DND-41 (cell line): ENCODE results near the gene SSH3.

ENCODE experiments used
- ATAC-seq: fragments of 200-7000 bp; cut with Tn5 transposase; 3 replicates; pipeline ENCODE4 v1.9.1; 2021; ENCODE audit warnings: low read depth; ENCODE audit not compliant: insufficient read depth
- DNase-seq: peaks from one replicate; pipeline ENCODE4 v3.0.0-alpha.2; 2020
- H2AFZ ChIP-seq: 2 replicates; pipeline ENCODE4 v1.6.0; 2012; ENCODE audit warnings: low read depth, low read length
- H3K27ac ChIP-seq: 2 replicates; pipeline ENCODE4 v1.5.1; 2012; ENCODE audit warnings: low read length, inconsistent platforms
- H3K27me3 ChIP-seq: fragments of 200-600 bp; sonication (generic); 2 replicates; pipeline ENCODE4 v1.6.0; 2012; ENCODE audit warnings: low read length, mild to moderate bottlenecking, inconsistent platforms; ENCODE audit not compliant: insufficient read depth, poor library complexity
- H3K36me3 ChIP-seq: 2 replicates; pipeline ENCODE4 v1.5.1; 2012; ENCODE audit warnings: low read length, inconsistent platforms; ENCODE audit not compliant: insufficient read depth
- H3K4me1 ChIP-seq: 2 replicates; pipeline ENCODE4 v1.5.1; 2012; ENCODE audit warnings: mild to moderate bottlenecking, low read length; ENCODE audit not compliant: insufficient read depth
- H3K4me2 ChIP-seq: 2 replicates; pipeline ENCODE4 v1.6.0; 2012; ENCODE audit warnings: mild to moderate bottlenecking, moderate library complexity, low read length, inconsistent platforms; ENCODE audit not compliant: insufficient read depth
- H3K4me3 ChIP-seq, 2 experiments: fragments of 200-600 bp in 1 of 2; shearing (Covaris generic) in 1 of 2; 2 replicates each; pipeline ENCODE4 v1.5.1; 2012 to 2016; ENCODE audit warnings: inconsistent platforms in 2 of 2, low read length in 2 of 2, mild to moderate bottlenecking in 2 of 2, low read depth in 1 of 2, moderate library complexity in 1 of 2
- H3K79me2 ChIP-seq: 2 replicates; pipeline ENCODE4 v1.6.0; 2012; ENCODE audit warnings: low read length, inconsistent platforms; ENCODE audit not compliant: insufficient read depth
- H3K9ac ChIP-seq: 2 replicates; pipeline ENCODE4 v1.6.0; 2012; ENCODE audit warnings: low read depth, mild to moderate bottlenecking, inconsistent platforms, low read length, moderate library complexity
- H3K9me3 ChIP-seq: 2 replicates; pipeline ENCODE4 v1.5.1; 2012; ENCODE audit warnings: low read length, moderate library complexity, mild to moderate bottlenecking, inconsistent platforms; ENCODE audit not compliant: insufficient read depth, severe bottlenecking
- H4K20me1 ChIP-seq: 2 replicates; pipeline ENCODE4 v1.6.0; 2012; ENCODE audit warnings: low read length; ENCODE audit not compliant: insufficient read depth
- CTCF ChIP-seq: IDR thresholded peaks from 2 replicates; pipeline ENCODE4 v1.5.1; 2012; ENCODE audit warnings: borderline replicate concordance, low read length, moderate library complexity, mild to moderate bottlenecking; ENCODE audit not compliant: poor library complexity, severe bottlenecking; ENCODE audit errors: extremely low read depth
- EZH2 ChIP-seq: IDR thresholded peaks from 3 replicates; pipeline ENCODE4 v1.6.1; 2012; ENCODE audit warnings: borderline replicate concordance, low read depth, mild to moderate bottlenecking, moderate library complexity, low read length, inconsistent platforms; ENCODE audit not compliant: severe bottlenecking

Gene SSH3

GRCh38 chr11:67321313-67321871 is 18.1 kb downstream of the SSH3 start:
- Histone ChIP-seq H3K4me2 (no peak overlapping the region), H3K4me1 (peaks cover 17% of the 10 kb centered on the region), H3K9me3 (no peaks in the 10 kb centered on the region), H3K27ac (no peak overlapping the region), H3K27me3 (no peaks in the 10 kb centered on the region), H3K36me3 (no peaks in the 10 kb centered on the region), H3K9ac (no peak overlapping the region), H3K4me3 (no peak overlapping the region), H4K20me1 (no peaks in the 10 kb centered on the region), H2AFZ (no peak overlapping the region), H3K79me2 (no peaks in the 10 kb centered on the region; the same call in 1 of the 2 replicates)
- DNase-seq, result no peak
- TF ChIP-seq CTCF, result no peak
- no peak for TF ChIP-seq EZH2
- ATAC-seq, result no peak

- no peak for TF ChIP-seq CTCF
- TF ChIP-seq EZH2, result no peak
- H2AFZ ChIP-seq, result no peak overlapping the region
- no peaks in the 10 kb centered on the region for H3K9me3 ChIP-seq
- ATAC-seq (no peak), DNase-seq (no peak)
- H3K4me2 ChIP-seq, result no peak overlapping the region
- H3K79me2 ChIP-seq, result no peaks in the 10 kb centered on the region
- no peak overlapping the region for H3K4me3 ChIP-seq
- no peaks in the 10 kb centered on the region for H4K20me1 ChIP-seq
- no peaks in the 10 kb centered on the region for H3K27me3 ChIP-seq
- H3K4me1 ChIP-seq, result peaks cover 15% of the 10 kb centered on the region
- H3K36me3 ChIP-seq, result no peaks in the 10 kb centered on the region
- no peak overlapping the region for H3K27ac ChIP-seq
- H3K9ac ChIP-seq, result no peak overlapping the region
Observed at GRCh38 chr11:67322049-67322448, 18.7 kb downstream of the SSH3 start.

DNA sequence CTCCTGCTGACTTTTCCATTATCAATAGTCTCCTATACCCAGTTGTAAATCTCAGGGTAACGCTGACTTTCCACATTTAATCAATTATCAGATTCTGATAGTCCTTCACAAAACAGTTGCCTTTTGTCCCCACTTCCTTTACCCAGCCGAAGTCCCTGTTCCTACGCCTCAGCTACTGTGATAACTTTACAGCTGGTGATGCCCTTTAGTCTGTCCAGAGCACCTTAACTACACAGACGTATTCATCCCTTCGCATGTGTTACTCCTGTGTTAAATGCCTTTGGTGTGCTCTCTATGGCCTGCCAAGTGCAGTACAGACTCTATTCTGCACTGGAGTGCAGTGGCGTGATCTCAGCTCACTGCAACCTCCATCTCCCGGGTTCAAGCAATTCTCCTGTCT is 20.2 kb downstream of the SSH3 start:
- no peak for ATAC-seq
- TF ChIP-seq CTCF, result no peak
- no peak for TF ChIP-seq EZH2
- DNase-seq, result no peak
- H4K20me1 ChIP-seq, result no peaks in the 10 kb centered on the region
- H3K27ac ChIP-seq, result no peak overlapping the region
- no peak overlapping the region for H3K4me3 ChIP-seq
- H2AFZ ChIP-seq, result no peak overlapping the region
- H3K9me3 ChIP-seq, result no peaks in the 10 kb centered on the region
- H3K27me3 ChIP-seq, result no peaks in the 10 kb centered on the region
- H3K79me2 ChIP-seq, result no peaks in the 10 kb centered on the region
- H3K4me2 ChIP-seq, result no peak overlapping the region
- H3K36me3 ChIP-seq, result no peaks in the 10 kb centered on the region
- peaks cover 7% of the 10 kb centered on the region for H3K4me1 ChIP-seq
- H3K9ac ChIP-seq, result no peak overlapping the region
